IMR-90 (cell line): Measurements from ENCODE around the gene AOPEP. TPM values are rescaled to one million over a fixed set of nuclear protein-coding genes. Genes with fewer than 3 reads are reported as not detected.

Experiments used
- ATAC-seq: fragments of 200-7000 bp; cut with Tn5 transposase; 2 replicates; pipeline ENCODE4 v1.9.1; 2020; ENCODE audit warnings: low read depth, mild to moderate bottlenecking, moderate library complexity
- BruUV-seq: library from RNA; stranded (reverse); fragments of 400-500 nt; replicated peaks from 2 replicates; lab custom pipeline; 2021; lab: Mats Ljungman, UMichigan
- CTCF ChIA-PET: fragments of 300-600 bp; formaldehyde crosslinking; extraction: SDS; loops from one replicate; lab custom pipeline; 2021; ENCODE audit warnings: antibody characterized with exemption; lab: Yijun Ruan, JAX
- POLR2A ChIA-PET: fragments of 300-600 bp; sonication (Branson Sonifier 250); formaldehyde crosslinking; loops from one replicate; lab custom pipeline; 2022; ENCODE audit warnings: antibody characterized with exemption; ENCODE audit not compliant: unreplicated experiment; lab: Charles Lee
- DNase-seq: peaks from one replicate; pipeline ENCODE4 v3.0.0; 2013
- H2AFZ ChIP-seq: replicated peaks from 2 replicates; pipeline ENCODE3; 2013; ENCODE audit warnings: low read length, mild to moderate bottlenecking; ENCODE audit not compliant: poor library complexity
- H2AK5ac ChIP-seq: 2 replicates; pipeline ENCODE4 v1.6.1; 2013; ENCODE audit warnings: low read depth, low read length, inconsistent platforms
- H2AK9ac ChIP-seq: replicated peaks from 2 replicates; pipeline ENCODE3; 2013; ENCODE audit warnings: mild to moderate bottlenecking, low read depth, low read length, moderate library complexity; ENCODE audit not compliant: poor library complexity
- H2BK120ac ChIP-seq: 2 replicates; pipeline ENCODE4 v1.6.1; 2013; ENCODE audit warnings: low read depth, low read length, inconsistent platforms
- H2BK15ac ChIP-seq: 3 replicates; pipeline ENCODE4 v1.6.1; 2013; ENCODE audit warnings: low read depth, low read length, inconsistent platforms
- H2BK20ac ChIP-seq: 2 replicates; pipeline ENCODE4 v1.6.1; 2013; ENCODE audit warnings: low read depth, mild to moderate bottlenecking, inconsistent platforms, low read length, moderate library complexity
- H2BK5ac ChIP-seq: 2 replicates; pipeline ENCODE4 v1.6.1; 2013; ENCODE audit warnings: mild to moderate bottlenecking, low read depth, low read length, inconsistent platforms; ENCODE audit not compliant: poor library complexity, severe bottlenecking
- H3K14ac ChIP-seq: replicated peaks from 2 replicates; pipeline ENCODE4 v1.6.1; 2013; ENCODE audit warnings: low read depth, low read length, inconsistent platforms
- H3K18ac ChIP-seq: 2 replicates; pipeline ENCODE4 v1.6.1; 2013; ENCODE audit warnings: low read depth, low read length, control low read depth
- H3K23ac ChIP-seq: 2 replicates; pipeline ENCODE4 v1.6.1; 2013; ENCODE audit warnings: low read depth, low read length, inconsistent platforms
- H3K27ac ChIP-seq: 2 replicates; pipeline ENCODE4 v1.5.1; 2013; ENCODE audit warnings: mild to moderate bottlenecking, control low read depth, low read length; ENCODE audit not compliant: insufficient read depth
- H3K27me3 ChIP-seq: 2 replicates; pipeline ENCODE4 v1.6.1; 2013; ENCODE audit warnings: low read length; ENCODE audit not compliant: control insufficient read depth, insufficient read depth
- H3K36me3 ChIP-seq: 2 replicates; pipeline ENCODE4 v1.6.1; 2013; ENCODE audit warnings: low read length, mixed read lengths; ENCODE audit not compliant: control insufficient read depth, insufficient read depth
- H3K4ac ChIP-seq: 2 replicates; pipeline ENCODE4 v1.6.1; 2013; ENCODE audit warnings: low read depth, low read length, inconsistent platforms
- H3K4me1 ChIP-seq: 2 replicates; pipeline ENCODE4 v1.6.1; 2013; ENCODE audit warnings: low read length, mixed read lengths; ENCODE audit not compliant: control insufficient read depth, insufficient read depth
- H3K4me2 ChIP-seq: 2 replicates; pipeline ENCODE4 v1.6.1; 2013; ENCODE audit warnings: low read depth, mild to moderate bottlenecking, control low read depth, low read length, moderate library complexity
- H3K4me3 ChIP-seq: 2 replicates; pipeline ENCODE4 v1.5.1; 2013; ENCODE audit warnings: low read depth, mild to moderate bottlenecking, control low read depth, low read length, moderate library complexity; ENCODE audit not compliant: insufficient read depth
- H3K56ac ChIP-seq: 2 replicates; pipeline ENCODE4 v1.6.1; 2013; ENCODE audit warnings: low read length, inconsistent platforms; ENCODE audit not compliant: insufficient read depth; ENCODE audit errors: extremely low read depth
- H3K79me1 ChIP-seq, 2 experiments: 2 replicates each; pipeline ENCODE4 v1.6.1; 2013; ENCODE audit warnings: low read length in 2 of 2, inconsistent platforms in 1 of 2, low read depth in 1 of 2
- H3K9ac ChIP-seq: 2 replicates; pipeline ENCODE4 v1.6.1; 2013; ENCODE audit warnings: low read depth, low read length, control low read depth
- H3K9me1 ChIP-seq: 2 replicates; pipeline ENCODE4 v1.6.1; 2013; ENCODE audit warnings: low read length, inconsistent platforms; ENCODE audit not compliant: insufficient read depth
- H3K9me3 ChIP-seq: 2 replicates; pipeline ENCODE4 v1.6.1; 2013; ENCODE audit warnings: low read length; ENCODE audit not compliant: control insufficient read depth, insufficient read depth
- H4K20me1 ChIP-seq: 2 replicates; pipeline ENCODE4 v1.6.1; 2013; ENCODE audit warnings: low read length, inconsistent platforms; ENCODE audit not compliant: insufficient read depth
- H4K5ac ChIP-seq: 2 replicates; pipeline ENCODE4 v1.6.1; 2013; ENCODE audit warnings: mild to moderate bottlenecking, low read depth, low read length, control low read depth
- H4K8ac ChIP-seq, 2 experiments: 2 replicates each; pipeline ENCODE4 v1.6.1; 2013; ENCODE audit warnings: low read depth in 2 of 2, low read length in 2 of 2, control low read depth in 1 of 2, inconsistent platforms in 1 of 2
- H4K91ac ChIP-seq: 2 replicates; pipeline ENCODE4 v1.6.1; 2013; ENCODE audit warnings: low read depth, low read length, inconsistent platforms; ENCODE audit not compliant: insufficient read depth
- BHLHE40 ChIP-seq: fragments of 150-350 bp; IDR thresholded peaks from 2 replicates; pipeline ENCODE4 v1.6.1; 2016; ENCODE audit warnings: mild to moderate bottlenecking, low read depth, low read length
- ELK1 ChIP-seq: fragments of 150-350 bp; IDR thresholded peaks from 2 replicates; pipeline ENCODE4 v1.6.1; 2016; ENCODE audit warnings: low read depth, mild to moderate bottlenecking, low read length, moderate library complexity, borderline replicate concordance
- FOS ChIP-seq: fragments of 150-350 bp; IDR thresholded peaks from 2 replicates; pipeline ENCODE4 v1.6.1; 2016; ENCODE audit warnings: low read depth, low read length
- MAZ ChIP-seq: IDR thresholded peaks from 2 replicates; pipeline ENCODE4 v1.6.1; 2012; ENCODE audit warnings: low read depth, mild to moderate bottlenecking, low read length, improper control_type of control experiment, moderate library complexity, borderline replicate concordance
- MXI1 ChIP-seq: IDR thresholded peaks from 2 replicates; pipeline ENCODE4 v1.6.1; 2012; ENCODE audit warnings: low read depth, mild to moderate bottlenecking, low read length, moderate library complexity, borderline replicate concordance
- POLR2A ChIP-seq: IDR thresholded peaks from 2 replicates; pipeline ENCODE4 v1.6.1; 2012; ENCODE audit warnings: mild to moderate bottlenecking, low read depth, low read length
- RAD21 ChIP-seq: IDR thresholded peaks from 2 replicates; pipeline ENCODE4 v1.6.1; 2012; ENCODE audit warnings: low read length, improper control_type of control experiment
- RCOR1 ChIP-seq: IDR thresholded peaks from 2 replicates; pipeline ENCODE4 v1.6.1; 2012; ENCODE audit warnings: mild to moderate bottlenecking, low read length, improper control_type of control experiment; ENCODE audit not compliant: insufficient replicate concordance
- SMC3 ChIP-seq: fragments of 150-350 bp; IDR thresholded peaks from 2 replicates; pipeline ENCODE4 v1.6.1; 2016; ENCODE audit warnings: low read depth, mild to moderate bottlenecking, antibody characterized with exemption, low read length, moderate library complexity
- USF2 ChIP-seq: fragments of 150-350 bp; IDR thresholded peaks from 2 replicates; pipeline ENCODE4 v1.6.1; 2017; ENCODE audit warnings: mild to moderate bottlenecking, antibody characterized with exemption, low read length, low read depth
- WGBS, 2 experiments: methylation state at CpG; one replicate each; pipeline versions ENCODE4 v1.1.5 to v1.1.7; 2013; ENCODE audit warnings: missing lambda C conversion rate in 2 of 2; ENCODE audit not compliant: insufficient read length in 1 of 2; ENCODE audit errors: extremely low coverage in 2 of 2; 5-methylcytosine and 5-hydroxymethylcytosine counted together
- dilution Hi-C: fragments of 300-500 bp; cut with HindIII; formaldehyde crosslinking; loops from one replicate; pipeline ENCODE4 v1.14.3; 2018; ENCODE audit warnings: low sequenced_read_pairs; ENCODE audit not compliant: unreplicated experiment
- in situ Hi-C: fragments of 300-500 bp; cut with MboI; formaldehyde crosslinking; loops from 3 replicates; pipeline ENCODE4 v1.14.3; 2019; ENCODE audit warnings: low sequenced_read_pairs, inconsistent platforms, mixed read lengths
- intact Hi-C: fragments of 100-400 bp; cut with micrococcal nuclease; formaldehyde crosslinking; loops from 2 replicates; pipeline ENCODE4 v1.10.0; 2022
- polyA plus RNA-seq, 3 experiments: library from polyadenylated mRNA; depleted of rRNA; stranded (reverse); fragments of >200 nt; gene quantifications; 2 replicates each; pipeline ENCODE4 v1.2.3, GENCODE V29; 2012; ENCODE audit warnings: low replicate concordance in 1 of 3
- total RNA-seq: library from RNA; depleted of rRNA; stranded (reverse); fragments of >200 nt; gene quantifications from 2 replicates; pipeline ENCODE4 v1.2.3, GENCODE V29; 2012
- TF ChIP-seq, protein P1 (sequence below): conservative IDR thresholded peaks from 2 replicates; pipeline ENCODE4 v1.5.1; 2012; ENCODE audit warnings: mild to moderate bottlenecking, low read depth, low read length, improper control_type of control experiment

Gene AOPEP
- total and polyA plus RNA-seq, 2 of the 4 experiments (the other 2 are of a cell fraction), result 34.9 to 38.7 TPM

DNA sequence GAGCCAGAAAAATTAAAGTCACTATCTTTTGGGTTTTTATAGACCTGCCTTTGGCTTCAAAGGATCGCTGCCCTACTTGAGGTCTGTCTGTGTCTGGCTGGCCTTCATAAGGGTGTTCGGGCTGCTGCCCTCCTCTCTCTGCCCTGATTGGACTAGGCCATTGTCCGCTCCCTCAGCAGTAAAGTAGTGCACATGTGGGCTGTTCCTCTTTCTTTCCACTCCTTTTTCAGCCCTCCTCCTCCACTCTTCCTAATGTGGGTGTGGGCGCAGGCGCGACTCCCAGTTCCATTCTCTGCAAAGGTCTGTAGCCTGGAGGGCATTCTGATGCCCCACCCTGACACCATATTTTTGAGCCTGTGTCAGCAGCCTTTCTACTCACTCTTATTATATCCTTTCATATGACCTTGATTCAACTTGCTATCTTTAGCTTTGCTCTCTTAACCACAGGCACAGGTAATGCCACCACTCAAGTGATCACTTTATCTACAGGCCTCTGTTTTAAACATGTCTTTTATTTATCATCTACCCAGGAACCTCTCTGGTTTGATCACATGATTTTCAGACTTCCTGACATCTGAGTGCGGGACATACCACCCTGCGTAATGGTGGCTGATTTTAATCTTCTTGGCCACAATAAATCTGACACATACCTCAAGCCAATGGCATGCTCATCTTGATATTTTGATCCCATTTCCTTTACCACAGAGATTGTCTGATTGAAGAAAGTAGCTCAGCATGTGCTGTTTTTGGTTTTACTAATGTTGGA, 144.5 kb downstream of the AOPEP start:
- Histone ChIP-seq H3K56ac (no peak overlapping the region), H4K91ac (peak overlapping the region; percentile 6), H2AFZ (no peak overlapping the region), H4K20me1 (no peaks in the 10 kb centered on the region), H3K9me3 (no peaks in the 10 kb centered on the region), H3K9ac (no peak overlapping the region), H3K9me1 (peaks cover 6% of the 10 kb centered on the region), H2AK5ac (peak overlapping the region; percentile 91), H3K36me3 (no peaks in the 10 kb centered on the region), H3K23ac (peak overlapping the region; percentile 23; the same call in 1 of the 2 replicates), H3K4me3 (no peak overlapping the region), H2BK20ac (peak overlapping the region; percentile 86), H3K79me1 (peaks cover 11 to 25% of the 10 kb centered on the region in 2 experiments), H3K27ac (no peak overlapping the region), H3K4me1 (peaks cover 12% of the 10 kb centered on the region), H3K4ac (peak overlapping the region; percentile 67), H4K8ac (peak overlapping the region in 1 of 2 experiments; percentile 47; a peak in 2 of 4 replicates), H3K27me3 (no peaks in the 10 kb centered on the region), H2BK5ac (no peak overlapping the region), H4K5ac (peak overlapping the region; percentile 26; the same call in 1 of the 2 replicates), H2BK120ac (peak overlapping the region; percentile 37; the same call in 1 of the 2 replicates), H2BK15ac (peak overlapping the region; percentile 83; the same call in 2 of the 3 replicates), H2AK9ac (no peak overlapping the region), H3K4me2 (no peak overlapping the region), H3K14ac (peak overlapping the region; percentile 50), H3K18ac (peak overlapping the region; percentile 24; the same call in 1 of the 2 replicates)
- dilution Hi-C loops, result no loop called here
- intact Hi-C loops, result no loop called here
- no TSS peak for BruUV-seq
- in situ Hi-C loops, result no loop called here
- no peak for TF ChIP-seq FOS
- TF ChIP-seq USF2, result no peak
- no peak for TF ChIP-seq RCOR1
- no peak for TF ChIP-seq RAD21
- no peak for TF ChIP-seq BHLHE40
- TF ChIP-seq POLR2A, result no peak
- no peak for TF ChIP-seq MAZ
- TF ChIP-seq SMC3, result no peak
- TF ChIP-seq, protein P1, sequence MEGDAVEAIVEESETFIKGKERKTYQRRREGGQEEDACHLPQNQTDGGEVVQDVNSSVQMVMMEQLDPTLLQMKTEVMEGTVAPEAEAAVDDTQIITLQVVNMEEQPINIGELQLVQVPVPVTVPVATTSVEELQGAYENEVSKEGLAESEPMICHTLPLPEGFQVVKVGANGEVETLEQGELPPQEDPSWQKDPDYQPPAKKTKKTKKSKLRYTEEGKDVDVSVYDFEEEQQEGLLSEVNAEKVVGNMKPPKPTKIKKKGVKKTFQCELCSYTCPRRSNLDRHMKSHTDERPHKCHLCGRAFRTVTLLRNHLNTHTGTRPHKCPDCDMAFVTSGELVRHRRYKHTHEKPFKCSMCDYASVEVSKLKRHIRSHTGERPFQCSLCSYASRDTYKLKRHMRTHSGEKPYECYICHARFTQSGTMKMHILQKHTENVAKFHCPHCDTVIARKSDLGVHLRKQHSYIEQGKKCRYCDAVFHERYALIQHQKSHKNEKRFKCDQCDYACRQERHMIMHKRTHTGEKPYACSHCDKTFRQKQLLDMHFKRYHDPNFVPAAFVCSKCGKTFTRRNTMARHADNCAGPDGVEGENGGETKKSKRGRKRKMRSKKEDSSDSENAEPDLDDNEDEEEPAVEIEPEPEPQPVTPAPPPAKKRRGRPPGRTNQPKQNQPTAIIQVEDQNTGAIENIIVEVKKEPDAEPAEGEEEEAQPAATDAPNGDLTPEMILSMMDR, result no peak
- no peak for TF ChIP-seq MXI1
- TF ChIP-seq ELK1, result no peak
- ChIA-PET CTCF (interaction anchor here (0.7 kb wide), 1 partner anchor 166 kb away, joined by 4 read pairs; no protein-coding TSS in a partner anchor), POLR2A (no interaction called here)
- no peak for ATAC-seq
- 93% methylated on average over 3 of the region's 8 CpGs; no CpG with 5 or more reads in 1 of the 2 experiments for WGBS, 2 experiments
- no peak for DNase-seq
